ENCODE results near the gene PARS2.

- TF ChIP-seq POLR2A (IDR thresholded peaks at IDR 0.05) (no peak), CTCF (IDR thresholded peaks at IDR 0.05) (no peak)
These were observed 40.3 kb downstream of the PARS2 start for GRCh38 chr1:54723985-54724384.

Measured in upper lobe of left lung (tissue), 4 donors.